OCI-LY3 (cell line): ENCODE data around the gene LTBP2.

Experiments used
- H2AFZ ChIP-seq: fragments of 200-600, 300-600 bp; shearing (Covaris generic); 2 replicates; pipeline ENCODE4 v1.6.0; 2014; ENCODE audit warnings: antibody characterized with exemption, low read depth, low read length
- H3K27ac ChIP-seq: fragments of 200-600, 300-600 bp; sonication (generic); 2 replicates; pipeline ENCODE4 v1.5.1; 2014; ENCODE audit warnings: mild to moderate bottlenecking, low read length, moderate library complexity, mixed read lengths
- H3K27me3 ChIP-seq: fragments of 200-600, 300-600 bp; sonication (generic); 2 replicates; pipeline ENCODE4 v1.6.1; 2014; ENCODE audit warnings: low read depth, low read length, mixed read lengths
- H3K36me3 ChIP-seq: fragments of 200-600, 300-600 bp; sonication (generic); replicated peaks from 2 replicates; pipeline ENCODE3; 2014; ENCODE audit warnings: low read depth, low read length, mixed read lengths
- H3K4me1 ChIP-seq: fragments of 300-600, 200-600 bp; sonication (generic); 2 replicates; pipeline ENCODE4 v1.6.1; 2014; ENCODE audit warnings: low read length, mixed read lengths
- H3K4me2 ChIP-seq: fragments of 200-600, 300-600 bp; sonication (generic); 2 replicates; pipeline ENCODE4 v1.6.1; 2014; ENCODE audit warnings: low read length, mixed read lengths
- H3K4me3 ChIP-seq: fragments of 300-600, 200-600 bp; sonication (generic); 2 replicates; pipeline ENCODE4 v1.5.1; 2014; ENCODE audit warnings: antibody characterized with exemption, mild to moderate bottlenecking, low read length, moderate library complexity
- H3K79me2 ChIP-seq: fragments of 300-600, 200-600 bp; shearing (Covaris generic); 2 replicates; pipeline ENCODE4 v1.6.1; 2014; ENCODE audit warnings: mild to moderate bottlenecking, low read length, mixed read lengths
- H3K9ac ChIP-seq: fragments of 300-600, 200-600 bp; shearing (Covaris generic); 2 replicates; pipeline ENCODE4 v1.6.0; 2014; ENCODE audit warnings: mild to moderate bottlenecking, low read length, moderate library complexity
- H3K9me3 ChIP-seq: fragments of 200-600, 300-600 bp; shearing (Covaris generic); 2 replicates; pipeline ENCODE4 v1.6.1; 2014; ENCODE audit warnings: low read length, mixed read lengths; ENCODE audit not compliant: insufficient read depth
- H4K20me1 ChIP-seq: fragments of 200-600, 300-600 bp; sonication (generic); 2 replicates; pipeline ENCODE4 v1.6.1; 2016; ENCODE audit warnings: low read length, mixed read lengths; ENCODE audit not compliant: insufficient read depth
- EZH2phosphoT487 ChIP-seq: fragments of 200-600 bp; shearing (Covaris generic); IDR thresholded peaks from 2 replicates; pipeline ENCODE4 v1.6.1; 2018; ENCODE audit warnings: antibody characterized with exemption, mixed run types, low read depth
- TF ChIP-seq, protein P1 (sequence below): fragments of 200-600, 300-600 bp; sonication (generic); IDR thresholded peaks from 2 replicates; pipeline ENCODE4 v1.5.1; 2014; ENCODE audit warnings: antibody characterized with exemption, low read length, low read depth

Gene LTBP2

DNA sequence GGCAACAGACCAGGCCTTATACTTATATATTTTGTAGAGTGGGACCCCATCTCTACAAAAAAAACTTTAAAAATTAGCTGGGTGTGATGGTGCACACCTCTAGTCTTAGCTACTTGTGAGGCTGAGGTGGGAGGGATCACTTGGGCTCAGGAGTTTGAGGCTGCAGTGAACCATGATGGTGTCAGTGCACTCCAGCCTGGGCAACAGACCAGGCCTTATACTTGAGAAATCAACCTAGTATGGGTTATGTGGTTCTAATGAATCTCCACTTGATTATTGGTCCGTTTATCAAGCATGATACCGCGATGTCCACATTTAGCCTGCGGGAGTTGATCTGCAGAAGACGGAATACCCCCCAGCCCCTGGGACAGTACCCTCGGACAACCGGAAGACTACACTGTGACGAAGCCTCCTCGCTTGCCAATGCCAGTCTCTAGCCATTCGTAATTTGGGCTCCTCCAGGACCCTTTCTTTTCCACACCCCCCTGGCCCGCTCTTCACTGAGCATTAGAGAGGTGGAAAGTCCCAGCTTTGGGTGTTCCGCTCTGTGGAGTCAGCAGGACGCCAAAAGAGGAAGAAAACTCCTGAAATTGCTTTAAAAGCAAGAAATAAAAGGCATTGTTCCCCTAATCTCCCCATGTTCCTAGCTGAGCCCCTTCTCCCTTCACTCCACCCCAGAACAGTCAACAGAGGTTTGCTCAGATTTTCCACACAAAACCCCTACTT is 19.4 kb downstream of the LTBP2 start:
- Histone ChIP-seq H4K20me1 (no peaks in the 10 kb centered on the region), H3K9ac (peak overlapping the region; percentile 48; the same call in 1 of the 2 replicates), H3K4me3 (peak overlapping the region; percentile 49), H3K9me3 (no peaks in the 10 kb centered on the region), H3K79me2 (no peaks in the 10 kb centered on the region), H2AFZ (peak overlapping the region; percentile 73), H3K27me3 (no peaks in the 10 kb centered on the region), H3K4me1 (peaks cover 35% of the 10 kb centered on the region), H3K27ac (peak overlapping the region; percentile 52), H3K4me2 (peak overlapping the region; percentile 82), H3K36me3 (no peaks in the 10 kb centered on the region)
- no peak for TF ChIP-seq EZH2phosphoT487
- TF ChIP-seq, protein P1, sequence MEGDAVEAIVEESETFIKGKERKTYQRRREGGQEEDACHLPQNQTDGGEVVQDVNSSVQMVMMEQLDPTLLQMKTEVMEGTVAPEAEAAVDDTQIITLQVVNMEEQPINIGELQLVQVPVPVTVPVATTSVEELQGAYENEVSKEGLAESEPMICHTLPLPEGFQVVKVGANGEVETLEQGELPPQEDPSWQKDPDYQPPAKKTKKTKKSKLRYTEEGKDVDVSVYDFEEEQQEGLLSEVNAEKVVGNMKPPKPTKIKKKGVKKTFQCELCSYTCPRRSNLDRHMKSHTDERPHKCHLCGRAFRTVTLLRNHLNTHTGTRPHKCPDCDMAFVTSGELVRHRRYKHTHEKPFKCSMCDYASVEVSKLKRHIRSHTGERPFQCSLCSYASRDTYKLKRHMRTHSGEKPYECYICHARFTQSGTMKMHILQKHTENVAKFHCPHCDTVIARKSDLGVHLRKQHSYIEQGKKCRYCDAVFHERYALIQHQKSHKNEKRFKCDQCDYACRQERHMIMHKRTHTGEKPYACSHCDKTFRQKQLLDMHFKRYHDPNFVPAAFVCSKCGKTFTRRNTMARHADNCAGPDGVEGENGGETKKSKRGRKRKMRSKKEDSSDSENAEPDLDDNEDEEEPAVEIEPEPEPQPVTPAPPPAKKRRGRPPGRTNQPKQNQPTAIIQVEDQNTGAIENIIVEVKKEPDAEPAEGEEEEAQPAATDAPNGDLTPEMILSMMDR = no peak

DNA sequence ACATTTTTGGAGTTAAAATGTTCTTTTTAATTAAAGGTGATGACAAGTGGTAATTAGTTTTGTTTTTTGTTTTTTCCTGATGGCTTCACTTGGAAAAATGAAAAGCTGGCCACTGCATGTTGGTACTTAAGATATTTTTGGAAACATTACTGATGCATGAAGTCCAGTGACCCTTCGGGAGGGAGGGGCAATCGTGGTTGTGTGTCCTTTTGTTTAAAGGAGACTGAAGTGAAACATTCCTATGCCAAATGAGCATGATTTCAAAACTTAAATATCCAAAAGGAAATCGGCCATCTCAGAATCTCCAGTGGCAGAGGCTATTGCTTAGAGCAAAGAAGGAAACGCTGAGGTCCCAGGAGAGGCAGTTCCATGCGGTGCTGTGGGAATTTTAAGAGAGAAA is 20.1 kb downstream of the LTBP2 start:
- H3K79me2 ChIP-seq = no peaks in the 10 kb centered on the region
- no peaks in the 10 kb centered on the region for H4K20me1 ChIP-seq
- no peak overlapping the region for H3K4me2 ChIP-seq
- no peak for TF ChIP-seq EZH2phosphoT487
- TF ChIP-seq, protein P1 = no peak
- no peak overlapping the region for H3K4me3 ChIP-seq
- H3K4me1 ChIP-seq = peaks cover 28% of the 10 kb centered on the region
- no peaks in the 10 kb centered on the region for H3K27me3 ChIP-seq
- no peak overlapping the region for H2AFZ ChIP-seq
- no peaks in the 10 kb centered on the region for H3K36me3 ChIP-seq
- H3K27ac ChIP-seq = no peak overlapping the region
- H3K9ac ChIP-seq = no peak overlapping the region
- no peaks in the 10 kb centered on the region for H3K9me3 ChIP-seq

DNA sequence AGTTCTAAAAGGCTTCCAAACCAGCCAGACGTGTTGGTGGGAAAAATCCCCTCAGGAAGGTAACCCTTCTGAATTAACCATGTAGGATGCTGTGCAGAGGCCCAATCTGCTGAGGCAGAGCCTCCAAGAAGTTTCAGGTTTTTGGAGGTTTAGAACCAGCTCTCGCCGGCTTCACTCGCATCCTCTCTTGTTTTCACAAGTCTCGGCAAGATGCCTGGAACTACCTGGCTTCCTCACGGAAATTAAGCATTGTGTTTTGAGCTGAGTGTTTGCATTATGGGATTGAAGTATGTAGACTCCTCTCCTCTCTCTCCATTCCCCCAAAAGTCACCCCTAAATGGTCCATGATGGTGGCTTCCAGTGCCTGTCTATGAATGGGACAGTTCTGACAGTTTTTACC is 20.6 kb downstream of the LTBP2 start:
- Histone ChIP-seq H3K4me3 (no peak overlapping the region), H3K4me2 (no peak overlapping the region), H3K9me3 (no peaks in the 10 kb centered on the region), H4K20me1 (no peaks in the 10 kb centered on the region), H3K36me3 (no peaks in the 10 kb centered on the region), H3K27ac (no peak overlapping the region), H2AFZ (no peak overlapping the region), H3K9ac (no peak overlapping the region), H3K4me1 (peaks cover 25% of the 10 kb centered on the region), H3K27me3 (no peaks in the 10 kb centered on the region), H3K79me2 (no peaks in the 10 kb centered on the region)
- TF ChIP-seq, protein P1 = no peak
- no peak for TF ChIP-seq EZH2phosphoT487

DNA sequence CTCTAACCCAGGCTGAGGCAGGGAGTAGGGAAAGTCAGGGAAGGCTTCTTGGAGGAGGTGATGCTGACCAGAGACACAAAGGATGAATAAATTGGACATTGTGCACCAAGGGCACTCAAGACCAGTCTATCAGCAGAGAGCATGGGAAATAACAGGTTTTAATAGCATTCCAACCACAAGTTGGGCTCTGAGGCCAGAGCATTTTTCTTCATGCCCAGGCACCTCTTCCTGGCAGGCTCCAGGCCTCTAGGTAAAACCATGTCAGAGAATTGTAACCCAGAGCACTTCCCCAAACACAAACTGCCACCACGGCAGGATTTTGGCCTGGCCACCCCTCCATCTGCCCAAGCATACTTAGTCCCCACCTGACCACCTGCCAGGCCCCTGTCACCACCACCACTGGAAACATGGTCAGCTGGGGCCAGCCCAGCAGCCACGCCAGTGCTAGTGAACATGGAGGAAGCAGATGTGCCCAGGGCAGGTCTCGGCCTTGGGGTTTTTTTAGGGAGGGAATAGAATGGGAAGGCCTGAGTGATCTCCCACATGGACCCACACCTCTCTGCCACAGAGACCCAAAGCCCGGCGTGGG is 22.7 kb downstream of the LTBP2 start:
- peaks cover 22% of the 10 kb centered on the region for H3K4me1 ChIP-seq
- H3K4me3 ChIP-seq = no peak overlapping the region
- no peaks in the 10 kb centered on the region for H3K36me3 ChIP-seq

More for the DNA sequence above, 22.7 kb downstream of the LTBP2 start:
- Histone ChIP-seq H3K79me2 (no peaks in the 10 kb centered on the region), H2AFZ (no peak overlapping the region), H4K20me1 (no peaks in the 10 kb centered on the region), H3K9ac (no peak overlapping the region), H3K9me3 (no peaks in the 10 kb centered on the region), H3K4me2 (no peak overlapping the region), H3K27me3 (0 out of 2 replicates have a peak, but pooled peaks cover 2% of the 10 kb centered on the region), H3K27ac (no peak overlapping the region)
- TF ChIP-seq, protein P1 = no peak
- no peak for TF ChIP-seq EZH2phosphoT487
